ENCODE data around the gene CATSPERZ.
A peak's percentile ranks its signal among the peaks of the same experiment; 100 is the strongest.

Gene CATSPERZ

GRCh38 chr11:64267207-64267945, 32.8 kb upstream of the CATSPERZ start:
- peaks cover 68 to 81% (median 77%) of the 10 kb centered on the region in 10 experiments for H3K4me1 ChIP-seq
- H3K4me2 ChIP-seq: peak overlapping the region; percentile 83 to 99 (median 96)

GRCh38 chr11:64268025-64268892, 31.9 kb upstream of the CATSPERZ start:
- H3K27ac ChIP-seq: peak overlapping the region; percentile 87 to 98 (median 96)
- no peaks in the 10 kb centered on the region for H3K27me3 ChIP-seq
- peaks cover 9 to 46% (median 35%) of the 10 kb centered on the region in 11 experiments for H3K36me3 ChIP-seq
- peaks cover 0 to 27% (median 0%) of the 10 kb centered on the region in 11 experiments; a peak in 4 of 22 replicates for H4K20me1 ChIP-seq
- peaks cover 66 to 81% (median 75%) of the 10 kb centered on the region in 10 experiments for H3K4me1 ChIP-seq
- H3K4me3 ChIP-seq: peak overlapping the region; percentile 68 to 82 (median 74)
- no peak for TF ChIP-seq Cebpa-rat (IDR thresholded peaks at IDR 0.05)
- H3K9me3 ChIP-seq (replicated peaks in 1 of 11): no peaks in the 10 kb centered on the region
- H3K9ac ChIP-seq: peak overlapping the region; percentile 88 to 96 (median 92)
- peak overlapping the region; percentile 83 to 99 (median 96) for H3K4me2 ChIP-seq

More at GRCh38 chr11:64267207-64267945, 32.8 kb upstream of the CATSPERZ start:
- H3K9ac ChIP-seq: peak overlapping the region; percentile 88 to 96 (median 92)
- H3K36me3 ChIP-seq: peaks cover 18 to 48% (median 37%) of the 10 kb centered on the region in 11 experiments
- H3K27ac ChIP-seq: peak overlapping the region; percentile 87 to 98 (median 96); a peak in 21 of 22 replicates
- peak overlapping the region in 9 of 10 experiments; percentile 68 to 82 (median 74); a peak in 15 of 20 replicates for H3K4me3 ChIP-seq
- peaks cover 0 to 36% (median 0%) of the 10 kb centered on the region in 11 experiments; a peak in 4 of 22 replicates for H4K20me1 ChIP-seq
- H3K9me3 ChIP-seq (replicated peaks in 1 of 11): no peaks in the 10 kb centered on the region
- no peak for TF ChIP-seq Cebpa-rat (IDR thresholded peaks at IDR 0.05)
- H3K27me3 ChIP-seq: no peaks in the 10 kb centered on the region

GRCh38 chr11:64268893-64269539, 31.1 kb upstream of the CATSPERZ start:
- peaks cover 1 to 45% (median 29%) of the 10 kb centered on the region in 11 experiments; a peak in 16 of 22 replicates for H3K36me3 ChIP-seq
- H3K9ac ChIP-seq: peak overlapping the region; percentile 88 to 96 (median 92)
- peak overlapping the region; percentile 68 to 82 (median 74) for H3K4me3 ChIP-seq
- peak in 1 of 11 experiments; percentile 9; a peak in 1 of 22 replicates for TF ChIP-seq Cebpa-rat (IDR thresholded peaks at IDR 0.05)
- peak overlapping the region; percentile 83 to 99 (median 96) for H3K4me2 ChIP-seq
- no peaks in the 10 kb centered on the region for H3K27me3 ChIP-seq
- peaks cover 62 to 74% (median 68%) of the 10 kb centered on the region in 10 experiments for H3K4me1 ChIP-seq
- H3K9me3 ChIP-seq (replicated peaks in 1 of 11): no peaks in the 10 kb centered on the region
- peaks cover 0 to 20% (median 0%) of the 10 kb centered on the region in 11 experiments; a peak in 3 of 22 replicates for H4K20me1 ChIP-seq
- H3K27ac ChIP-seq: peak overlapping the region; percentile 87 to 98 (median 96)

GRCh38 chr11:64269540-64270220, 30.5 kb upstream of the CATSPERZ start:
- Histone ChIP-seq H3K9me3 (replicated peaks in 1 of 11) (no peaks in the 10 kb centered on the region), H3K4me1 (peaks cover 55 to 67% (median 61%) of the 10 kb centered on the region in 10 experiments), H3K27ac (peak overlapping the region; percentile 87 to 98 (median 96)), H3K36me3 (peaks cover 0 to 42% (median 23%) of the 10 kb centered on the region in 11 experiments; a peak in 13 of 22 replicates), H4K20me1 (peaks cover 0 to 14% (median 0%) of the 10 kb centered on the region in 11 experiments; a peak in 2 of 22 replicates), H3K27me3 (no peaks in the 10 kb centered on the region), H3K9ac (peak overlapping the region; percentile 88 to 96 (median 92)), H3K4me3 (peak overlapping the region; percentile 68 to 82 (median 74)), H3K4me2 (peak overlapping the region; percentile 87 to 99 (median 96))
- peak in 9 of 11 experiments; percentile 28 to 92 (median 73); a peak in 15 of 22 replicates for TF ChIP-seq Cebpa-rat (IDR thresholded peaks at IDR 0.05)

GRCh38 chr11:64275031-64275800, 24.9 kb upstream of the CATSPERZ start:
- Histone ChIP-seq H3K36me3 (peaks cover 17 to 62% (median 39%) of the 10 kb centered on the region in 11 experiments; a peak in 21 of 22 replicates), H3K27me3 (no peaks in the 10 kb centered on the region), H3K4me3 (no peak overlapping the region), H3K4me1 (peaks cover 22 to 44% (median 26%) of the 10 kb centered on the region in 10 experiments), H3K27ac (no peak overlapping the region), H3K9me3 (replicated peaks in 1 of 11) (no peaks in the 10 kb centered on the region), H4K20me1 (peaks cover 0 to 8% (median 0%) of the 10 kb centered on the region in 11 experiments; a peak in 2 of 22 replicates), H3K9ac (0 out of 22 replicates have a peak overlapping the region, but pooled peaks of 1 of the 11 experiments have one; percentile 18), H3K4me2 (no peak overlapping the region)
- no peak for TF ChIP-seq Cebpa-rat (IDR thresholded peaks at IDR 0.05)

- TF ChIP-seq Cebpa-rat (IDR thresholded peaks at IDR 0.05): no peak
- Histone ChIP-seq H3K27ac (no peak overlapping the region), H3K9ac (0 out of 22 replicates have a peak overlapping the region, but pooled peaks of 1 of the 11 experiments have one; percentile 18), H4K20me1 (peaks cover 0 to 8% (median 0%) of the 10 kb centered on the region in 11 experiments; a peak in 2 of 22 replicates), H3K4me1 (peaks cover 22 to 44% (median 26%) of the 10 kb centered on the region in 10 experiments), H3K4me2 (0 out of 22 replicates have a peak overlapping the region, but pooled peaks of 1 of the 11 experiments have one; percentile 63), H3K4me3 (no peak overlapping the region), H3K27me3 (no peaks in the 10 kb centered on the region), H3K9me3 (replicated peaks in 1 of 11) (no peaks in the 10 kb centered on the region), H3K36me3 (peaks cover 17 to 63% (median 39%) of the 10 kb centered on the region in 11 experiments; a peak in 21 of 22 replicates)
These were observed 24.3 kb upstream of the CATSPERZ start for GRCh38 chr11:64275841-64276240.
